Measurements from ENCODE around the gene TOR4A.
"Not testable (repeated sequence)": the region's sequence is repeated elsewhere in the genome, so short reads cannot be mapped to it uniquely, and the experiment has no call there.

Gene TOR4A

GRCh38 chr9:137239541-137240200, 37.9 kb upstream of the TOR4A start:
- DNase-seq = not testable (repeated sequence)

GRCh38 chr9:137240318-137240840, 37.1 kb upstream of the TOR4A start:
- peak; percentile 90 for DNase-seq

GRCh38 chr9:137240841-137241489, 36.6 kb upstream of the TOR4A start, which contains the start of gene TUBB4B:
TUBB4B (plus strand) TSS chr9:137241287; CDS start chr9:137241361, 74 bp downstream.
- peak; percentile 100 for DNase-seq

GRCh38 chr9:137241490-137242268, 35.8 kb upstream of the TOR4A start:
- peak; percentile 71 for DNase-seq

- no peak for DNase-seq
Observed at GRCh38 chr9:137242269-137243203, 35.0 kb upstream of the TOR4A start.

- DNase-seq = not testable (repeated sequence)
Observed at GRCh38 chr9:137243266-137243625, 34.3 kb upstream of the TOR4A start.

GRCh38 chr9:137243626-137244485, 33.7 kb upstream of the TOR4A start:
- peak; percentile 65 for DNase-seq

GRCh38 chr9:137244486-137245449, 32.8 kb upstream of the TOR4A start:
- DNase-seq = peak; percentile 65

- peak; percentile 46 for DNase-seq
Observed at GRCh38 chr9:137245450-137246421, 31.8 kb upstream of the TOR4A start.

GRCh38 chr9:137247135-137247915, 30.2 kb upstream of the TOR4A start:
- DNase-seq = no peak

- no peak for DNase-seq
Observed at GRCh38 chr9:137247916-137248175, 29.7 kb upstream of the TOR4A start.

GRCh38 chr9:137250329-137251193, 27.0 kb upstream of the TOR4A start:
- DNase-seq = no peak

GRCh38 chr9:137251194-137251461, 26.4 kb upstream of the TOR4A start, which contains the start of gene STPG3:
STPG3 (plus strand) TSS chr9:137251286; CDS start chr9:137251287, 1 bp downstream.
- no peak for DNase-seq

GRCh38 chr9:137251490-137252268, 25.8 kb upstream of the TOR4A start:
- no peak for DNase-seq

GRCh38 chr9:137252555-137253506, 24.7 kb upstream of the TOR4A start:
- peak; percentile 69 for DNase-seq

All from DMS53 (cell line).